Astrocyte of the hippocampus (primary cell): ENCODE measurements around the gene VAV1.

Experiments
- DNase-seq: peaks from one replicate; pipeline ENCODE4 v3.0.0; 2011; ENCODE audit warnings: low read depth, low spot score

VAV1 gene, protein sequence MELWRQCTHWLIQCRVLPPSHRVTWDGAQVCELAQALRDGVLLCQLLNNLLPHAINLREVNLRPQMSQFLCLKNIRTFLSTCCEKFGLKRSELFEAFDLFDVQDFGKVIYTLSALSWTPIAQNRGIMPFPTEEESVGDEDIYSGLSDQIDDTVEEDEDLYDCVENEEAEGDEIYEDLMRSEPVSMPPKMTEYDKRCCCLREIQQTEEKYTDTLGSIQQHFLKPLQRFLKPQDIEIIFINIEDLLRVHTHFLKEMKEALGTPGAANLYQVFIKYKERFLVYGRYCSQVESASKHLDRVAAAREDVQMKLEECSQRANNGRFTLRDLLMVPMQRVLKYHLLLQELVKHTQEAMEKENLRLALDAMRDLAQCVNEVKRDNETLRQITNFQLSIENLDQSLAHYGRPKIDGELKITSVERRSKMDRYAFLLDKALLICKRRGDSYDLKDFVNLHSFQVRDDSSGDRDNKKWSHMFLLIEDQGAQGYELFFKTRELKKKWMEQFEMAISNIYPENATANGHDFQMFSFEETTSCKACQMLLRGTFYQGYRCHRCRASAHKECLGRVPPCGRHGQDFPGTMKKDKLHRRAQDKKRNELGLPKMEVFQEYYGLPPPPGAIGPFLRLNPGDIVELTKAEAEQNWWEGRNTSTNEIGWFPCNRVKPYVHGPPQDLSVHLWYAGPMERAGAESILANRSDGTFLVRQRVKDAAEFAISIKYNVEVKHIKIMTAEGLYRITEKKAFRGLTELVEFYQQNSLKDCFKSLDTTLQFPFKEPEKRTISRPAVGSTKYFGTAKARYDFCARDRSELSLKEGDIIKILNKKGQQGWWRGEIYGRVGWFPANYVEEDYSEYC

DNA sequence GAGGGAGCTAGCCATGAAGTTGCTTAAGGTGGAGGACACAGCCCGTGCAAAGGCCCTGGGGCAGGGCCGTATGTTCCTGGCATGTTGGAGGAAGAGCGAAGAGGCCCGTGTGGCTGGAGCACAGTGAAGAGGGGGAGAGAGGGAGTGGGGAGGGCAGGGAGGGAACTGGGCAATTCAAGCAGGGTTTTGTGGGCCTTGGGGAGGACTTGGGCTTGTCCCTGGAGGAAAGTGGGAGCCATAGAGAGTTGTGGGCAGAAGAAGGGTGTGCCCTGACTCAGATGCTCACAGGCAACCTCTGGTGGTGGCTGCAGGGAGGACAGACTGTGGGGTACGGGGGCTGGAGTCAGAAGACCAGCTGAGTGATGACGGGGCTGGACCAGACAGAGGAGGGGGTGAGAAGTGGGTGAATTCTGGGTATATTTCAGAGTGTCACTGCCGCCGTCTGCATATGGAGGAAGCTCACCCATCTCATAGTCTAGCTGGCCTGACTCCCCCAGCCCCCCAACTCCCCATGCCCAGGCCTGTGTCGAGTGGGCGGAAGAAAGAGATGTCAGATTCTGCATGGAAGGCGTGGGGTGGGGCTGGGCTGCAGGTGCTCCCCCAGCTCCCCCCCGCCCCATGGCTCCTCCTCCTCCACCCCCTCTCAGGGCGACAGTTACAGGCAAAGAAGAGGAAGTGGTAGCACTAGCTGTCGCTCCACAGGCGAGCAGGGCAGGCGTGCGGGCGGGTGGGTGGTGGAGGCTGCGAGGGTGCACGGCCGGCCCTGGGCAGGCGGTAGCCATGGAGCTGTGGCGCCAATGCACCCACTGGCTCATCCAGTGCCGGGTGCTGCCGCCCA is at the start of gene VAV1:
Gene VAV1 (plus strand): TSS at position 681 of the 838 bp plus-strand sequence. CDS start 100 bp downstream, at position 781.
- no peak for DNase-seq

GRCh38 chr19:6723108-6723618 is 49.3 kb upstream of the VAV1 start:
- DNase-seq = peak; percentile 54

GRCh38 chr19:6723738-6724137 is 48.8 kb upstream of the VAV1 start:
- DNase-seq = no peak

DNA sequence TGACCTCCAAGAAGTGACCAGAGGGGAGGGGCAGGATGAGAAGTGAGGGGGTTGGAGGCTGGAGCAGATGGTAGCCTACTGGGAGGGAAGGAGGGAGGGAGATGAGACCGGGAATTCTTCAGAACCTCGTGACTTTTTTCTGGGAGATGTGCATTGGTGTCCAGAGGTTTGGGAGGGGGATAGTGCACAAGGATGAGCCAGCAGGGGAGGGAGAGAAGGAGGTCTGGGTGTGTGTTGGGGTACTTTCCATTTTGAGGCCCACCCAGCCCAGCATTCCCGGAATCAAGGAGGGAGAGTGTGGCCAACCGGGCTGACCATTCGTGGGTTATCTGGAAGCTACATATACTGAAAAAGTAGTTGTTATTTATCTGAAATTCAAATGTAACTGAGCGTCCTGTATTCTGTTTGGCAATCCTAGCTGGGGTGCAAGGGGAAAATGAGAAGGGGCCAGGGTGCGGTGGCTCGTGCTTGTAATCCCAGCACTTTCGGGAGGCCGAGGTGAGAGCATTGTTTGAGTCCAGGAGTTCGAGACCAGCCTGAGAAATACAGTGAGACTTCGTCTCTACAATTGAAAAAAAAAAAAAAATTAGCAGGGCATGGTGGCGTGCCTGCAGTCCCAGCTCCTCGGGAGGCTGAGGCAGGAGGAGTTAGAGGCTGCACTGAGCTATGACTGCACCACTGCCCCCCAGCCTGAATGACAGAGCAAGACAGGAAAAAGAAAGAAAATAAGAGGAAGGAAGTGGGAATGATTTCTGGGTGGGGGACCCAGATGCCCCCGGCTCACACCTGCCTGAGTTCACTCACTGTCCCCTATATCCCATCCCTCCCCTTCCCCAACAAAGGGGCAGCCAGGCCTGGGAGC is 47.6 kb upstream of the VAV1 start:
- DNase-seq = no peak

DNA sequence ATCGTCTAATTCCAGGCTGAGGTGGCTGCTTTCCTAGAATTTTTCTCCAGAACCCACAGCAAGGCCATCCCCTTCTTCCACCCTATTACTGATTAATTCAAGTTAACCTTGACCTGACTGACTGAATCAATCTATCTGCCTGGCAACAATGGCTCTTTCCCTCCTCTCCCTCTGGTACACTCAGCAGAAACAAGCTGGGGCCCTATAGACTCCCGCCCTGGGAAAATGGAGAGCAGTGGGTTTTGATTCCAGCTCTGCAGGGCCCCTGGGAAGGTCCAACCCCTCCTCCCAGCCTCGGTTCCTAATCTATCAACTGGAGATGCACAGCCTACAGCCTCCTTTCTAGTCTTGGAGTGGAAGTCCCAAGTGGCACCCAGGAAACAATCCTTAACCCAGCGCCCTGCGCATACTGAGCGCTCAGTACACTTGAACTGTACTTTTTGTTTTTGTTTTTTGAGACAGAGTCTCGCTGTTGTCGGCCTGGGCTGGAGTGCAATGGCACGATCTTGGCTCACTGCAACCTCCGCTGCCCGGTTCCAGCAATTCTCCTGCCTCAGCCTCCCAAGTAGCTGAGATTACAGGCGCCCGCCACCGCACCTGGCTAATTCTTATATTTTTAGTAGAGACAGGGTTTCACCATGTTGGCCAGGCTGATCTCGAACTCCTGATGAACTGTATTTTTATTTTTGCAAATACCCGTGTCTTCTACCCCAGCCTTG is 46.8 kb upstream of the VAV1 start:
- DNase-seq = no peak

- no peak for DNase-seq
Observed at GRCh38 chr19:6728346-6728745, 44.2 kb upstream of the VAV1 start.

GRCh38 chr19:6729573-6730152 is 42.8 kb upstream of the VAV1 start:
- DNase-seq = no peak

DNA sequence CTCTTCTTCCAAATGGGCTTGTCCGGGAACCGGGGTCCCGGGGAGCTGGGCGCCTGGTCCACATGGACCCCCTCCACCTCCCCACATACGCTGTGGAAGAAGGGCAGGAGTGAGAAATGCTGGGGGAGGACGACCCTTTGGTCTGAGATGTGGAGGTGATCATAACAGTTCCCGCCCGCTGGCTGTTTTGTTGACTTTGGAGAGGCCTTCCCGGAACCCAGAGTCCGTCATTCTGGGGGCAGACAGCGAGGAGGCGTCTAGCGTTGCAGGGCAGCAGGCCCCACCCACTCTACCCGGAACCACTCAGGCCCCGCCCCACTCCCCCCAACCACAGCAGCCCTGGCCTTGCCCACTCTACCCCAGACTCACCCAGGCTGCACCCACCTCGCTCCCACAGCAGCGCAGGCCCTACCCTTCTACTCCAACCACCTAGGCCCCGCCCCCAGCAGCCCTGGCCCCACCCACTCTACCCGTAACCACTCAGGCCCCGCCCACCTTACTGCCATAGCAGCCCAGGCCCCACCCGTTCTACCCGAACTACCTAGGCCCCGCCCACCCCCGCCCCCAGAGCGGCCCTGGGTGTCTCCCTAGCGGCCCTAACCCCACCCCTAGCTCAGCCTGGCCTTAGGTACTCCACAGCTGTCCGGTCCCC is 42.2 kb upstream of the VAV1 start:
- no peak for DNase-seq

GRCh38 chr19:6730941-6731670 is 41.4 kb upstream of the VAV1 start:
- DNase-seq = no peak

DNA sequence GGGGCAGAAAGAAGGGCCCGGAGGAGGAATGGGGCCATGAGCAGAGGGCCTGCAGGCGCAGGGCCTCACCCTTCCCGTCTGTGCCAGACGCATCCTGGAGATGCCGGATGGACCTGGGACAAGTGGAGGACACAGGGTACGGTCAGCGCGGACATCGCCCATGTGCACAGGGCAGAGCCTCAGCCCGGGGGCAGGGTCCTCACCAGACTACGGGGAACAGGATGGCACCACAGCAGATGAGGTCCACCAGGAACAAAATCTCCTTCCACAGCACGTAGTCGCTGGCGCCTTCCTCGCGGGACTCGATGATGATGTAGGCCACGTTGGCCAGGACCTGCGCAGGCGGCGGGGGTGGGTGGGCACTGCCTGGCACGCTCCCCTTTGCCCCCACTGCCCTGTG is 40.7 kb upstream of the VAV1 start:
- no peak for DNase-seq

GRCh38 chr19:6732803-6733337 is 39.6 kb upstream of the VAV1 start:
- no peak for DNase-seq

- DNase-seq = no peak
Observed at GRCh38 chr19:6733338-6734095, 39.0 kb upstream of the VAV1 start.

GRCh38 chr19:6734096-6734696 is 38.3 kb upstream of the VAV1 start:
- DNase-seq = no peak

GRCh38 chr19:6735181-6735911 is 37.2 kb upstream of the VAV1 start:
- DNase-seq = no peak

DNA sequence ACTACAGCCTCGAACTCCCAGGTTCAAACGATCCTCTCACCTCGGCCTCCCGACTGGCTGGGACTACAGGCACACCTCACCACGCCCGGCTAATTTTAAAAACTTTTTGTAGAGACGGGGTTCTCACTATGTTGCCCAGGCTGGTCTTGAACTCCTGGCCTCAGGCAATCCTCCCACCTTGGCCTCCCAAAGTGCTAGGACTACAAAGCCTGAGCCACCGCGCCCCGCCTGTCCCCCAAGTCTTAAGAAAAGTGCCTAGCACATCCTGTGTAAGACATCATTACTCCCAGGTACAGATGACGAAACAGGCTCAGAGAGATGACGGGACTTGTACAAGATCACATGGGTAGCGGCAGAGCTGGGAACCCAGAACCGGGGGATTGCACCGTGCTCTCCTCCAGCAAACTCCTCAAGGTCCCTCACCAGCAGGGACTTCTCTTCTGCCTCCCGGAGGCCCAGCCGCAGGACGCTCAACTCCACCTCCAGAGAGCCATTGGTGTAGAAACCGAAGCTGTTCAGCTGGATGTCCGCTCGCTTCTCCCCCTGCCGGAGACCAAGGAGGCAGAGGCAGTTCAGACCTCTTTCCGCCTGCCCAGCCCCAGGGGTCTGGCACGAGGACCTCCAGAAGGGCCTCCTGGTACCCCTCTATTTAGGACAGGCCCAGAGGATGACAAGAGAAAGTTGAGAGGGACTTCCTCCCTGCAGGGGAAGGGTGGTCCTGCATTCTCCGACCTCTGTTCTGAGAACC is 36.2 kb upstream of the VAV1 start:
- DNase-seq = peak; percentile 94

DNA sequence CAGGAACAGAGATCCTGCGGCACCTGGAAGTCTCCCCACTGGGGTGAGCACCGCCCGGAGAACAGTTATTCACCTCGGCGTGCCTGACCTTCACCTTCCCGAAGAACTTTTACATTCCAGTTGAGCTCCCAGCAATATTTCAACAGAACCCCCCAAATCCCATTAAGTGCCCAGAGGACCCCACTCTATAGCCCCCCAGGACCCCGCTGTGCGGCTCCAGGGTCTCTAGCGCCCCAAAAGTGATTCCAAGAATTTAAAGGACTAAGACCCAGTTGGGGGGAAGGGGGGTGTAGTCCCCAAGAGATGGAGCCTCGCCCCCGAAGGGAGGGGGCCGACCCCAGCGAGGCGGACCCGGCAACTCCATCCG is 35.6 kb upstream of the VAV1 start:
- DNase-seq = no peak
